ENCODE data around the gene BAX. TPM values are rescaled to one million over a fixed set of nuclear protein-coding genes. Genes with fewer than 3 reads are reported as not detected.

The BAX gene
- total and polyA plus RNA-seq, 9 of the 15 experiments (the other 6 are each of a cell fraction or from before 2014, with no cell fraction given) = 3.2 to 95.4 (median 44.5) TPM

- 0 out of 4 replicates have a peak, but pooled peaks of 1 of the 2 experiments have one; percentile 7 for TF ChIP-seq HDAC1 (IDR thresholded peaks at IDR 0.05)
- TF ChIP-seq ZNF347 (CRISPR knock-in tag; IDR thresholded peaks at IDR 0.05; ENCODE audit: low read depth) = no peak
- no peak for TF ChIP-seq ZFP1 (CRISPR knock-in tag; IDR thresholded peaks at IDR 0.05)
- no peak for TF ChIP-seq NUFIP1 (IDR thresholded peaks at IDR 0.05; ENCODE audit: partially characterized antibody)
- TF ChIP-seq ZNF639 (CRISPR knock-in tag; conservative IDR thresholded peaks at IDR 0.05 in 1 of 2, IDR thresholded peaks at IDR 0.05 in 1 of 2) = no peak; a peak in 1 of 4 replicates
- TF ChIP-seq RBM39 (optimal IDR thresholded peaks at IDR 0.05; ENCODE audit: low read depth, low read length) = peak; percentile 33
- TF ChIP-seq TEAD1 (CRISPR knock-in tag; IDR thresholded peaks at IDR 0.05) = no peak; a peak in 2 of 4 replicates
- TF ChIP-seq THRAP3 (IDR thresholded peaks at IDR 0.05; ENCODE audit: borderline replicate concordance) = 0 out of 2 replicates have a peak, but pooled peaks have one; percentile 4
- TF ChIP-seq POLR2AphosphoS5 (IDR thresholded peaks at IDR 0.05; ENCODE audit: control insufficient read depth, insufficient read depth, low read depth, low read length) = peak; percentile 24; the same call in 1 of the 2 replicates
- TF ChIP-seq BRD9 (IDR thresholded peaks at IDR 0.05; ENCODE audit: low read depth, partially characterized antibody) = no peak
- no peak for TF ChIP-seq EWSR1 (IDR thresholded peaks at IDR 0.05; ENCODE audit: borderline replicate concordance, low read depth, partially characterized antibody)
- TF ChIP-seq MTA1 (IDR thresholded peaks at IDR 0.05; ENCODE audit: borderline replicate concordance) = no peak; the same call in 1 of the 2 replicates
- no peak for TF ChIP-seq SMAD4 (CRISPR knock-in tag; conservative IDR thresholded peaks at IDR 0.05)
- TF ChIP-seq ZBTB11 (CRISPR knock-in tag; IDR thresholded peaks at IDR 0.05) = no peak
- no peak for TF ChIP-seq ID3 (CRISPR knock-in tag; IDR thresholded peaks at IDR 0.05)
- no peak for TF ChIP-seq ID3 (tag; IDR thresholded peaks at IDR 0.05)
- TF ChIP-seq ZNF174 (CRISPR knock-in tag; IDR thresholded peaks at IDR 0.05) = no peak
- TF ChIP-seq ELK1 (CRISPR knock-in tag; IDR thresholded peaks at IDR 0.05) = no peak
- TF ChIP-seq ARHGAP35 (IDR thresholded peaks at IDR 0.05; ENCODE audit: partially characterized antibody) = no peak
Measured at GRCh38 chr19:48965806-48966540, 11.3 kb downstream of the BAX start (continued).
